Lung (tissue), 16 donors: Measurements from ENCODE around the gene SHISA6. TPM values are rescaled to one million over a fixed set of nuclear protein-coding genes. Genes with fewer than 3 reads are reported as not detected.
A peak's percentile ranks its signal among the peaks of the same experiment; 100 is the strongest.

Experiments used
- ATAC-seq: fragments of 200-7000 bp; cut with Tn5 transposase; one replicate; pipeline ENCODE4 v1.9.1; 2020; ENCODE audit warnings: moderate number of reproducible peaks; ENCODE audit not compliant: insufficient read depth, low FRiP score
- DNase-seq, 3 donors: peaks; one replicate each; pipeline ENCODE4 v3.0.0-alpha.2; 2013 to 2017
- H3K27ac ChIP-seq, 2 donors: one replicate each; pipeline ENCODE4 v1.5.1; 2013; ENCODE audit warnings: mild to moderate bottlenecking in 2 of 2, moderate library complexity in 2 of 2, control low read depth in 1 of 2, inconsistent platforms in 1 of 2, low read depth in 1 of 2, low read length in 1 of 2
- H3K27me3 ChIP-seq, 3 donors: one replicate each; pipeline ENCODE4 v1.5.1; 2013; ENCODE audit warnings: low read length in 2 of 3; ENCODE audit not compliant: control insufficient read depth in 3 of 3, insufficient read depth in 3 of 3
- H3K36me3 ChIP-seq, 4 donors: one replicate each; pipeline ENCODE4 v1.5.1; 2013; ENCODE audit warnings: low read length in 4 of 4, mild to moderate bottlenecking in 1 of 4, moderate library complexity in 1 of 4; ENCODE audit not compliant: control insufficient read depth in 4 of 4, insufficient read depth in 4 of 4
- H3K4me1 ChIP-seq, 5 donors: one replicate each; pipeline ENCODE4 v1.5.1; 2013; ENCODE audit warnings: low read length in 5 of 5, mild to moderate bottlenecking in 2 of 5, moderate library complexity in 1 of 5; ENCODE audit not compliant: control insufficient read depth in 5 of 5, insufficient read depth in 5 of 5
- H3K4me3 ChIP-seq: one replicate; pipeline ENCODE4 v1.5.1; 2013; ENCODE audit warnings: mild to moderate bottlenecking, control low read depth, moderate library complexity
- H3K9ac ChIP-seq, 2 donors: one replicate each; pipeline ENCODE4 v1.5.1; 2013; ENCODE audit warnings: low read length in 2 of 2, control low read depth in 1 of 2; ENCODE audit not compliant: insufficient read depth in 1 of 2
- H3K9me3 ChIP-seq, 4 donors: one replicate each; pipeline ENCODE4 v1.5.1; 2013; ENCODE audit warnings: low read length in 3 of 4, mild to moderate bottlenecking in 1 of 4, moderate library complexity in 1 of 4; ENCODE audit not compliant: control insufficient read depth in 4 of 4, insufficient read depth in 3 of 4
- CTCF ChIP-seq: IDR thresholded peaks from 2 replicates; pipeline ENCODE4 v1.5.1; 2012; ENCODE audit warnings: mild to moderate bottlenecking; ENCODE audit errors: control extremely low read depth, extremely low read depth
- WGBS, 2 donors: extraction: QIAGEN DNeasy Blood & Tissue Kit; methylation state at CpG; one replicate each; pipeline ENCODE4 v1.1.7; 2013; 5-methylcytosine and 5-hydroxymethylcytosine counted together
- long read RNA-seq, 5 donors: transcript quantifications; one replicate each; lab custom pipeline, GENCODE V29; 2026
- polyA plus RNA-seq, 2 donors: library from polyadenylated mRNA; stranded (reverse); fragments of 200-250 nt; gene quantifications; one replicate each; pipeline ENCODE4 v1.2.1, GENCODE V29; 2013
- total RNA-seq, 2 donors: library from RNA; depleted of rRNA in 1 of 2; stranded (reverse); fragments of >200 nt in 1 of 2; gene quantifications; one replicate each; pipeline ENCODE4 v1.2.1, GENCODE V29; 2014 to 2021
- donor health status: control.
- donor health status: control.
- donor health status: Bipolar disorder and iron deficiency.
- donor health status: healthy.
- donor health status: DM: yes; HTN: yes; CAD: no.

SHISA6 gene
- under 1 TPM; 0.12 to 0.34 TPM for total RNA-seq
- under 1 TPM; 0.03 to 0.10 TPM for polyA plus RNA-seq
- long read RNA-seq, donor 1: 0 reads
- long read RNA-seq, donor 2: 0 reads
- long read RNA-seq, donor 3: 0 reads
- long read RNA-seq, donor 4: 0 reads
- long read RNA-seq, donor 5: 0 reads

GRCh38 chr17:11240841-11241610 is at the start of gene SHISA6:
SHISA6 (plus strand) TSS chr17:11241213.
- Histone ChIP-seq H3K9ac (no peak within 1 kb of the TSS), H3K27ac (no peak within 1 kb of the TSS), H3K9me3 (peaks cover 0 to 4% (median 0%) of the 10 kb centered on the region in 4 donors), H3K4me1 (peaks cover 0 to 5% (median 3%) of the 10 kb centered on the region in 5 donors), H3K36me3 (no peaks in the 10 kb centered on the region), H3K4me3 (no peak within 1 kb of the TSS), H3K27me3 (peaks cover 21 to 67% (median 64%) of the 10 kb centered on the region in 3 donors)
- no peak for TF ChIP-seq CTCF
- no peak for ATAC-seq
- 3 to 4% methylated on average over 46 to 126 of the region's 126 CpGs for WGBS, 2 donors
- peak in 2 of 3 donors; percentile 18 to 20 for DNase-seq

GRCh38 chr17:11195801-11196200 is 45.2 kb upstream of the SHISA6 start:
- no peaks in the 10 kb centered on the region for H3K4me1 ChIP-seq
- H3K9me3 ChIP-seq: no peaks in the 10 kb centered on the region
- H3K27ac ChIP-seq: no peak overlapping the region
- 86 to 88% methylated on average over 2 of the region's 2 CpGs for WGBS, 2 donors
- ATAC-seq (no peak), DNase-seq (no peak)
- H3K9ac ChIP-seq: no peak overlapping the region
- no peaks in the 10 kb centered on the region for H3K27me3 ChIP-seq
- no peaks in the 10 kb centered on the region for H3K36me3 ChIP-seq
- no peak overlapping the region for H3K4me3 ChIP-seq
- TF ChIP-seq CTCF: no peak

GRCh38 chr17:11204991-11205390 is 36.0 kb upstream of the SHISA6 start:
- no peak for DNase-seq
- WGBS, 2 donors: 66 to 76% methylated on average over 3 of the region's 3 CpGs
- H3K4me1 ChIP-seq: no peaks in the 10 kb centered on the region
- H3K36me3 ChIP-seq: no peaks in the 10 kb centered on the region
- no peak overlapping the region for H3K27ac ChIP-seq
- H3K4me3 ChIP-seq: no peak overlapping the region
- no peak for TF ChIP-seq CTCF
- H3K27me3 ChIP-seq: no peaks in the 10 kb centered on the region
- H3K9ac ChIP-seq: no peak overlapping the region
- ATAC-seq: no peak
- H3K9me3 ChIP-seq: peaks cover 0 to 8% (median 0%) of the 10 kb centered on the region in 4 donors
